CD4-positive, alpha-beta T cell treated with Interleukin-12 subunit alpha and Interleukin-12 subunit beta, for 1 hour (primary cell): Measurements from ENCODE around the gene NGEF.

Source experiments
- DNase-seq: peaks from one replicate; pipeline ENCODE4 v3.0.0-alpha.2; 2020

The NGEF gene

DNA sequence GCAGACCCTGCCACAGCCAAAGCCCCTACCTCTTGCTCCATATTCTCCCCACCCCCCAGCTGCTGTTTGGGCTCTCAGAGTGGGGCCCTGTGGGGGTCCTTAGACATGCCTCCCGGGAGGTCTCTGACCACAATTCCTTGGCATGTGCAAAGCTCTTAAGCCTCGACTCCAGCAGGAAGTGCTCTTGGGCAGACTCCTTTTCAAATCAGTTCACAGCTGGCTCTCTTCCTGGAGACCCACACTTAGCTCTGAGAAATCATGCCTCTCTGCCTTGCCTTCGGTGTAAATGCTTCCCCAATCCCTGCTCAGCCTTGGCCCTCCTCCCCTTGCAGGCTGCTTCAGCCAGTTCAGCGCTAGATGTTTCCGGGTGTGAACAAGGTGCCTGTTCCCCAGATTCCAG, 46.9 kb downstream of the NGEF start:
- DNase-seq, result no peak

- DNase-seq, result no peak
Measured at GRCh38 chr2:232963913-232964312, 49.1 kb downstream of the NGEF start.

GRCh38 chr2:232960862-232961261, 52.2 kb downstream of the NGEF start:
- DNase-seq, result no peak

GRCh38 chr2:232959139-232959538, 53.9 kb downstream of the NGEF start:
- no peak for DNase-seq

DNA sequence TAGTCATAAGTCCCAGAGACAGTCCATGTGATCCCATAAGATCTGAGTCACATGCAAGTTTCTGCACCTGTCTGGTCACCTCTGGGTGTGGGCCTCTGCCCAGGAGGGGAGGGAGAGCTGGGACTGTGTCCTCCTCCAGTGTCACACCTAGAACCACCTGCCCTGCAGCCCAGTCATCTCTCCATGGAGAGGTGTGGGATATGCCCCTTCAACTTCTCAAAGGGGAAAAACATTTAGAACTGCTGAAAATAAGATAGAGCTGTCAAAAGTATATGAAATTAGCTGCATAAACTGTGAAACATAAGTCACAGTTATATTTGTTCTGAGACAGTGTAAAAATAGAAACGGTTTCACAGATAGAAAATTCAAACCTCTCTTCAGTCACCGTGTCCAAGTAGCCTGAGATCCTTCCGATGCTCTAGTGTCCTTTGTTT, 55.4 kb downstream of the NGEF start:
- no peak for DNase-seq

GRCh38 chr2:232955856-232956255, 57.2 kb downstream of the NGEF start:
- no peak for DNase-seq

GRCh38 chr2:232954691-232955090, 58.4 kb downstream of the NGEF start:
- no peak for DNase-seq

DNA sequence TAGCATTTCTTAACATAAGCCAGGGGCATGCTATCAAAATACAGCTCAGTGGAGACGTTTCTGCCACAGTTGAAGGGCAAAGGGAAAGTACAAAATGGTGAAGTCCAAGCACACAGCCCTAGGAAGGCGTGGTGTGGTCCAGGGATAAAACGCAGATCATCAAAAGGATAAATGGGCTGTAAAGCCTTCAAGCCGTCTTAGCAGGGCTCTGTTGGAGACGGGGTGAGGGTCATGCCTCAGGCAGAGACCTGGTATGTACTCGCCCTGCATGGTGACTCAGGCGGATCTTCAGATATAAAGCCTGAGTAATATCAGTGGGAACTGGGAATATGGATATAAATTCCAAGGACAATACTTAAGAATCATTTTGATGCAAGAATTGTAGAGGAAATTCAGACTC, 61.2 kb downstream of the NGEF start:
- DNase-seq, result no peak

GRCh38 chr2:232951181-232951580, 61.9 kb downstream of the NGEF start:
- no peak for DNase-seq

- DNase-seq, result no peak
Measured at GRCh38 chr2:232950751-232951150, 62.3 kb downstream of the NGEF start.

GRCh38 chr2:232949016-232949415, 64.0 kb downstream of the NGEF start:
- no peak for DNase-seq

DNA sequence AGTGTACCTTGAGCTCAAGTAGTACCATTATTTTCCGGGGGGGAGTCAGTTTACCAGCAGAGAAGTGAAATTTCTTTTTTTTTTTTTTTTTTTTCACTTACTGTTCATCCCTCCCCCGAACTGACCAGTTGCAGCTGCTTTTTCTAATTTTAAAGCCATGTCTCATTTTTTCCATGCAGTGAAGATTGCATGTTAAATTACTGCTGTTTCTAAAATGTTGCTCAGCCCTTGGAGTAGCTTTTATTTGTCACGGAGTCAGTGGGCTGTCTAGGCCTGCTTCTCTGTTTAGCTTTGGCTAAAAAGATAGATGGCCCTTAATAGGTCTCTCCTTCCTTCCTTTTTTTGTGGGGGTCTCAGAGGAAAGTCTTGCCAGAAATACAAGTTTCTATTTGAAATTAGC, 70.2 kb downstream of the NGEF start:
- no peak for DNase-seq

DNA sequence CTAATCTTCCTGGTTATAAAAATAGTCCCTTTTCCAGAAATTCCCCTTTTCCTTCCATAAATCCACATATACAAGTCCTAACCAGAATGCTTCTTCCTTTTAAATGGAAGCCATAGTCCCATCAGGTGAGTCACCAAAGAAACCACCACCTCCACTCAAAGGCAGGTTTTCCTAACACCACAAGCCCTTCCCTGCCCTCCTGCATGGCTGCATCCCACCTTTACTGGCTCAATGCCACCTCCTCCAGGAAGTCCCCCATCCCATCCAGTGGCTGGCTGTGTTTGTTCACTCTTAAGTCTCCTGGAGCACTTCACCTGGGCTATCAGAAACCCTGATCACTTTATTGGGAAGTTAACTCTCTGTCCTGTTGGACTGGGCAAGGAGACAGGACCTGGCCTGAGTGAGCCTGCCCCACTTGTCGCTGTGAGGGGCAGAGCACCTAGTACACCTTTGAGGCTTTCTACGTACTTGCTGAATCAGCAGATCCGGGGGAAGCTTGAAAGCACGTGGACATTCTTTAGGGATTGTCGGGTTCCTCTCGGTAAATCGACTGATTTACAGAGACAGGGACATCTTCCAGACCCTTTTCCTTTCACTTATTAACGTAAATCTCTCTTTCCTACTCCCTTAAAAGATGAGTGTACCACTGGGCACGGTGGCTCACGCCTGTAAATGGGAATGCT, 71.0 kb downstream of the NGEF start:
- DNase-seq, result no peak

DNA sequence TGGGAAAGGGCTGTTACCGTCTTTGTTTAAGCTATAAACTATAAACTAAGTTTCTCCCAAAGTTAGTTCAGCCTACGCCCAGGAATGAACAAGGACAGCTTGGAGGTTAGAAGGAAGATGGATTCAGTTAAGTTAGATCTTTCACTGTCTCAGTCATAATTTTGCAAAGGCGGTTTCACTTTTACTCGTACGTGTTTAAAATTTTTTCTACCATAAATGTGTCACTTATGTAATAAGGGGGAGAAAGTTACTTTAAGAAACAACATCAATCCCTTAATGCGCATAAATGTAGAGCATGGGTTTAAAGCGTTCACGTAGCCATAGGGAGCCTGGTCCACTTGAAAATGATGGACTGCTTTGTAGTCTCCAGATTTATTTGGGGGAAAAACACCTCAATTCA, 71.7 kb downstream of the NGEF start:
- no peak for DNase-seq

DNA sequence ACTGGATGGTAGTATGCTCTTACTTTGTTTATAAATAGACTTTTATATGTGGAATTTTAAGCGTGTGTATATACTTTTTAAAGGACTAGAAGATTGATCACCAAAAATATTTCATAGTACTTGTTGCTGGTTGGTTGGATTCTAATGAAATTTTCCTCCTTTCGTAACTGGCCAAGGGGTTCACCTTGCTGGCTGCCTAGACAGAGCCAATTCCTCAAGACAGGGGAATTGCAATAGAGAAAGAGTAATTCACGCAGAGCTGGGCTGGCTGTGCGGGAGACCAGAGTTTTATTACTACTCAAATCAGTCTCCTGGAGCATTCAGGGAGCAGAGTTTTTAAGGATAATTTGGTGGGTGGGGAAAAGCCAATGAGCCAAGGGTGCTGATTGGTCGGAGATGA, 72.3 kb downstream of the NGEF start:
- no peak for DNase-seq

DNA sequence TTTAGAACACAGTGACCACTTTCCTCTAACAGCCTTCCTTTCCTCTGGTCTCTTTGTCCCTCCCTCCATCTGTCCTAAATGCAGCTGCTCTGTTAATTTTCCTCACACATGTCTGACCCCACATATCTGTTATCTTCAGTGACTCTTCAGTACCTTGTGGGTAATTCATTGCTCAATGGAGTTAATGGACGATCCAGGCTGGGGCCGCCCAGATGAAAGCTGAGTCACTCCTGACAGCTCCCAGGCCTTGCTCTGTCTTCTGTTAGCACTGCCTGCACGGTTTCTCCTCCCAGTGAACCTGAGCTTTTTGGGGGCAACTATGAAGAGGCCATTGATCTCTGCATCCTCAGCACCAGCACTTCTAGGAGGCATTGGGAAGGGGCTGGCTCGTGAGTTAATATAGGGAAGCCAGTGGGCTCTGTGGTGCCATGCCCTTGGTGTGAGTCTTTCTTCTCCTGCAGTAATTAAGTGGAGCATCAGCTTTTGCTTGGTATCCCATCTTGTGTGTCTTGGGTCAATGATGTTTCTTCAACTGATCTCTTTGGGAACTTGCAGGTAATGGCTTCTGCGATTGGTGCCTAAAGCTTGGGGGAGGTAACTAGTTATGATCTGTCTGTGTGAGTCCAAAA, 75.7 kb downstream of the NGEF start:
- no peak for DNase-seq

DNA sequence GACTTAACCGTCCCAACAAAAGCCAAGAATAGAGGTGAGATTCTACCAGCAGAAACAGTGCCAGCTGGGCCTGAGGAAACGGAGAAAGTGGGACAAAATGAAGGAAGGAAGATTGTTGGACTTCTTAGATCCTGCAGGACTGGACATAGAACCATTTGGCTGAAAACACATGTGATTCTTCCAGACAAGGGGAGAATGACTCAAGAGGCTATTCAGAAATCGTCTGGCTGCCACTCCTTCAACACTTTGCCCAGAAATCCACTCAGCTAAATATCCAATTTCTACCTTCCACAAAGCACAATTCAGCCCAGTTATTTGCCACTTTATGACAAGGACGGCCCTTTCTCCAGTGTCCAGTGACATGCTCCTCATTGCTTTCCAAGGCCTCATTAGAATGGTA, 81.4 kb downstream of the NGEF start:
- no peak for DNase-seq

- no peak for DNase-seq
Measured at GRCh38 chr2:232930059-232930400, 83.0 kb downstream of the NGEF start.

DNA sequence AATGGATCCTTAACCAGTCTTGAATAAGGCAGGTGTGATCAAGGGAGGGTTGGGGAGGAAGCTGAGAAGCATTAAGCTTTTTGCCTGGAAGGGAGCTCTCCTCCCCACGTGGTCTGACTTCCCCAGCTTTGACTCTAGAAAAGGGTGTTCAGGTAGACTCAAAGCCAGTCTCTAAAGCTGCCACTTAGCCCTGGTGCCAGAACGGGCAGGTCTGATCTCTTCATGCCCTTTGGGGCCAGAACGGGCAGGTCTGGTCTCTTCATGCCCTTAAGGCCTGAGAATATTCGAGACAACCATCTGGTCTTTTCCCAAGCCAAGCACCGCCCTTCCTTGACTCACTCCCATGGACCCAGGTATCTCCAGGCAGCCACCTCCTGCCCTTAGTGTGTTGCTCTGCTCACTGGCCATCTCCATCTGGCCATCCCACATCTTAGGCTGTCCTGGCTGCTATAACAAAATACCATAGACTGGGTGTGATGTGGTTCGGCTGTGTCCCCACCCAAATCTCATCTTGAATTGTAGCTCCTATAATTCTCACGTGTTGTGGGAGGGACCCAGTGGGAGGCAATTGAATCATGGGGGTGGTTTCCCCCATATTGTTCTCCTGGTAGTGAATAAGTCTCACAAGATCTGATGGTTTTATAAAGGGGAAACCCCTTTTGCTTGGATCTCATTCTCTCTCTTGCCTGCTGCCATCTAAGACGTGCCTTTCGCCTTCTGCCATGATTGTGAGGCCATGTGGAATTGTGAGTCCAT, 83.6 kb downstream of the NGEF start:
- DNase-seq, result no peak

GRCh38 chr2:232928551-232929302, 84.3 kb downstream of the NGEF start:
- DNase-seq, result no peak

- DNase-seq, result no peak
Measured at GRCh38 chr2:232927793-232928550, 85.1 kb downstream of the NGEF start.

GRCh38 chr2:232927032-232927792, 85.8 kb downstream of the NGEF start:
- DNase-seq, result no peak
